ENCODE measurements around the gene IQCK.

Gene IQCK

GRCh38 chr16:19743816-19744159 lies 25.7 kb downstream of the IQCK start:
- Histone ChIP-seq H3F3A (ENCODE audit: insufficient read depth) (no peaks in the 10 kb centered on the region), H3K9me3 (ENCODE audit: insufficient read depth, low read length) (no peaks in the 10 kb centered on the region), H3K27me3 (ENCODE audit: low read length) (no peaks in the 10 kb centered on the region), H3K9me2 (replicated peaks; ENCODE audit: insufficient read depth, low read length) (no peaks in the 10 kb centered on the region), H3K27ac (ENCODE audit: low read depth, low read length) (no peak overlapping the region), H3K4me2 (ENCODE audit: low read depth, low read length, poor library complexity, severe bottlenecking) (no peak overlapping the region), H3K9ac (ENCODE audit: low read length) (no peak overlapping the region), H3K79me2 (ENCODE audit: insufficient read depth, low read length) (no peaks in the 10 kb centered on the region), H2AFZ (ENCODE audit: low read depth, low read length, severe bottlenecking) (no peak overlapping the region), H4K20me1 (ENCODE audit: low read depth, low read length) (no peaks in the 10 kb centered on the region), H3K36me3 (ENCODE audit: low read length) (no peaks in the 10 kb centered on the region), H3K4me3 (ENCODE audit: insufficient read depth, low read length, poor library complexity, severe bottlenecking) (no peak overlapping the region)
- TF ChIP-seq CTCF (IDR thresholded peaks at IDR 0.05; ENCODE audit: insufficient read depth, low read length, poor library complexity, severe bottlenecking) = no peak
- TF ChIP-seq EZH2phosphoT487 (conservative IDR thresholded peaks at IDR 0.05; ENCODE audit: low read length) = no peak

GRCh38 chr16:19744670-19745069 lies 26.6 kb downstream of the IQCK start:
- Histone ChIP-seq H3K27ac (ENCODE audit: low read depth, low read length) (no peak overlapping the region), H3K36me3 (ENCODE audit: low read length) (no peaks in the 10 kb centered on the region), H3K79me2 (ENCODE audit: insufficient read depth, low read length) (no peaks in the 10 kb centered on the region), H2AFZ (ENCODE audit: low read depth, low read length, severe bottlenecking) (no peak overlapping the region), H3K9me2 (replicated peaks; ENCODE audit: insufficient read depth, low read length) (no peaks in the 10 kb centered on the region), H3K4me2 (ENCODE audit: low read depth, low read length, poor library complexity, severe bottlenecking) (no peak overlapping the region), H3K9ac (ENCODE audit: low read length) (no peak overlapping the region), H3K27me3 (ENCODE audit: low read length) (no peaks in the 10 kb centered on the region), H3K9me3 (ENCODE audit: insufficient read depth, low read length) (no peaks in the 10 kb centered on the region), H3F3A (ENCODE audit: insufficient read depth) (no peaks in the 10 kb centered on the region), H4K20me1 (ENCODE audit: low read depth, low read length) (no peaks in the 10 kb centered on the region), H3K4me3 (ENCODE audit: insufficient read depth, low read length, poor library complexity, severe bottlenecking) (no peak overlapping the region)
- TF ChIP-seq EZH2phosphoT487 (conservative IDR thresholded peaks at IDR 0.05; ENCODE audit: low read length) (no peak), CTCF (IDR thresholded peaks at IDR 0.05; ENCODE audit: insufficient read depth, low read length, poor library complexity, severe bottlenecking) (no peak)

GRCh38 chr16:19745286-19746010 lies 27.4 kb downstream of the IQCK start:
- H2AFZ ChIP-seq (ENCODE audit: low read depth, low read length, severe bottlenecking) = no peak overlapping the region
- no peak overlapping the region for H3K9ac ChIP-seq (ENCODE audit: low read length)
- H3K79me2 ChIP-seq (ENCODE audit: insufficient read depth, low read length) = no peaks in the 10 kb centered on the region
- no peaks in the 10 kb centered on the region for H3K27me3 ChIP-seq (ENCODE audit: low read length)
- TF ChIP-seq EZH2phosphoT487 (conservative IDR thresholded peaks at IDR 0.05; ENCODE audit: low read length) (no peak), CTCF (IDR thresholded peaks at IDR 0.05; ENCODE audit: insufficient read depth, low read length, poor library complexity, severe bottlenecking) (no peak)
- H3K27ac ChIP-seq (ENCODE audit: low read depth, low read length) = no peak overlapping the region
- no peaks in the 10 kb centered on the region for H4K20me1 ChIP-seq (ENCODE audit: low read depth, low read length)
- no peaks in the 10 kb centered on the region for H3K36me3 ChIP-seq (ENCODE audit: low read length)
- no peaks in the 10 kb centered on the region for H3K9me2 ChIP-seq (replicated peaks; ENCODE audit: insufficient read depth, low read length)
- no peaks in the 10 kb centered on the region for H3K9me3 ChIP-seq (ENCODE audit: insufficient read depth, low read length)
- no peaks in the 10 kb centered on the region for H3F3A ChIP-seq (ENCODE audit: insufficient read depth)
- no peak overlapping the region for H3K4me3 ChIP-seq (ENCODE audit: insufficient read depth, low read length, poor library complexity, severe bottlenecking)
- no peak overlapping the region for H3K4me2 ChIP-seq (ENCODE audit: low read depth, low read length, poor library complexity, severe bottlenecking)

All from SU-DHL-6 (cell line).